ENCODE measurements around the gene UHMK1.

DNA sequence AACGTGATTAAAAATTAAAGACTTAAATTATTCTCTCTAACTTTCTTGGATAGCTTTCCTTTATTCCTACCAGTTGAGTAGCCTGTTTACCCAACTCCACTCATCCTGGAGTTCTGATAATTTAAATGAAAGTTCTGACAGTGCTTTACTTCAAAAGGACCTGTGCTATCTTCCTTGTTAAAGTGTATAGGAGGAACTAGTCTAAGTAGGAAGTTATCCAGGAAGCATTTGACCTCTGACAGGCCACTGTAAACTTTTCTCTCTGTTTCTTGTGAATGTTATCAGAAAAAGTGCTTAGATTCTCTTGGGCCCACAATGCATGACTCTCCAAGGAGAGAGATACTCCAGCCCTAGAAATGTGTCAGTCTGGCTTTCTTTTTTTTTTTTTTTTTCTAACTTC is 73.1 kb downstream of the UHMK1 start:
- TF ChIP-seq, protein P1, sequence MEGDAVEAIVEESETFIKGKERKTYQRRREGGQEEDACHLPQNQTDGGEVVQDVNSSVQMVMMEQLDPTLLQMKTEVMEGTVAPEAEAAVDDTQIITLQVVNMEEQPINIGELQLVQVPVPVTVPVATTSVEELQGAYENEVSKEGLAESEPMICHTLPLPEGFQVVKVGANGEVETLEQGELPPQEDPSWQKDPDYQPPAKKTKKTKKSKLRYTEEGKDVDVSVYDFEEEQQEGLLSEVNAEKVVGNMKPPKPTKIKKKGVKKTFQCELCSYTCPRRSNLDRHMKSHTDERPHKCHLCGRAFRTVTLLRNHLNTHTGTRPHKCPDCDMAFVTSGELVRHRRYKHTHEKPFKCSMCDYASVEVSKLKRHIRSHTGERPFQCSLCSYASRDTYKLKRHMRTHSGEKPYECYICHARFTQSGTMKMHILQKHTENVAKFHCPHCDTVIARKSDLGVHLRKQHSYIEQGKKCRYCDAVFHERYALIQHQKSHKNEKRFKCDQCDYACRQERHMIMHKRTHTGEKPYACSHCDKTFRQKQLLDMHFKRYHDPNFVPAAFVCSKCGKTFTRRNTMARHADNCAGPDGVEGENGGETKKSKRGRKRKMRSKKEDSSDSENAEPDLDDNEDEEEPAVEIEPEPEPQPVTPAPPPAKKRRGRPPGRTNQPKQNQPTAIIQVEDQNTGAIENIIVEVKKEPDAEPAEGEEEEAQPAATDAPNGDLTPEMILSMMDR (IDR thresholded peaks at IDR 0.05): no peak
- TF ChIP-seq POLR2AphosphoS5 (IDR thresholded peaks at IDR 0.05; ENCODE audit: low read depth, low read length) (no peak), SIN3A (IDR thresholded peaks at IDR 0.05; ENCODE audit: borderline replicate concordance, insufficient read depth, low read depth, low read length) (no peak), TCF7L2 (IDR thresholded peaks at IDR 0.05; ENCODE audit: low read depth, low read length) (no peak)
- TF ChIP-seq, protein P2, sequence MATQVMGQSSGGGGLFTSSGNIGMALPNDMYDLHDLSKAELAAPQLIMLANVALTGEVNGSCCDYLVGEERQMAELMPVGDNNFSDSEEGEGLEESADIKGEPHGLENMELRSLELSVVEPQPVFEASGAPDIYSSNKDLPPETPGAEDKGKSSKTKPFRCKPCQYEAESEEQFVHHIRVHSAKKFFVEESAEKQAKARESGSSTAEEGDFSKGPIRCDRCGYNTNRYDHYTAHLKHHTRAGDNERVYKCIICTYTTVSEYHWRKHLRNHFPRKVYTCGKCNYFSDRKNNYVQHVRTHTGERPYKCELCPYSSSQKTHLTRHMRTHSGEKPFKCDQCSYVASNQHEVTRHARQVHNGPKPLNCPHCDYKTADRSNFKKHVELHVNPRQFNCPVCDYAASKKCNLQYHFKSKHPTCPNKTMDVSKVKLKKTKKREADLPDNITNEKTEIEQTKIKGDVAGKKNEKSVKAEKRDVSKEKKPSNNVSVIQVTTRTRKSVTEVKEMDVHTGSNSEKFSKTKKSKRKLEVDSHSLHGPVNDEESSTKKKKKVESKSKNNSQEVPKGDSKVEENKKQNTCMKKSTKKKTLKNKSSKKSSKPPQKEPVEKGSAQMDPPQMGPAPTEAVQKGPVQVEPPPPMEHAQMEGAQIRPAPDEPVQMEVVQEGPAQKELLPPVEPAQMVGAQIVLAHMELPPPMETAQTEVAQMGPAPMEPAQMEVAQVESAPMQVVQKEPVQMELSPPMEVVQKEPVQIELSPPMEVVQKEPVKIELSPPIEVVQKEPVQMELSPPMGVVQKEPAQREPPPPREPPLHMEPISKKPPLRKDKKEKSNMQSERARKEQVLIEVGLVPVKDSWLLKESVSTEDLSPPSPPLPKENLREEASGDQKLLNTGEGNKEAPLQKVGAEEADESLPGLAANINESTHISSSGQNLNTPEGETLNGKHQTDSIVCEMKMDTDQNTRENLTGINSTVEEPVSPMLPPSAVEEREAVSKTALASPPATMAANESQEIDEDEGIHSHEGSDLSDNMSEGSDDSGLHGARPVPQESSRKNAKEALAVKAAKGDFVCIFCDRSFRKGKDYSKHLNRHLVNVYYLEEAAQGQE (IDR thresholded peaks at IDR 0.05; ENCODE audit: insufficient read depth in 1 of 2, low read depth in 2 of 2, low read length in 1 of 2): no peak

Data from Panc1 (cell line).